ENCODE measurements around the gene OTOF. TPM values are rescaled to one million over a fixed set of nuclear protein-coding genes. Genes with fewer than 3 reads are reported as not detected.
A peak's percentile ranks its signal among the peaks of the same experiment; 100 is the strongest.

Gene OTOF
- total and polyA plus RNA-seq, 2 experiments from 2014 or later = 0.10 to 0.33 TPM

- Histone ChIP-seq H3K4me1 (ENCODE audit: insufficient read depth) (no peaks in the 10 kb centered on the region), H4K20me1 (ENCODE audit: insufficient read depth, poor library complexity, severe bottlenecking) (no peaks in the 10 kb centered on the region), H3K36me3 (replicated peaks; ENCODE audit: insufficient read depth, low read depth) (no peaks in the 10 kb centered on the region), H3K27ac (no peak overlapping the region), H3K9me3 (ENCODE audit: low read depth) (no peaks in the 10 kb centered on the region), H2AFZ (no peak overlapping the region), H3K4me3 (no peak overlapping the region), H3K4me2 (no peak overlapping the region), H3K79me2 (no peaks in the 10 kb centered on the region), H3K27me3 (no peaks in the 10 kb centered on the region), H3K9me2 (replicated peaks; ENCODE audit: insufficient read depth) (no peaks in the 10 kb centered on the region)
- WGBS (ENCODE audit: low lambda C conversion rate, missing lambda C conversion rate) = 94% methylated on average over 7 of the region's 7 CpGs
- DNase-seq (ENCODE audit: low spot score) = no peak
- no peak for TF ChIP-seq EZH2phosphoT487 (IDR thresholded peaks at IDR 0.05; ENCODE audit: low read depth, severe bottlenecking, unreplicated experiment)
- TF ChIP-seq EZH2 (IDR thresholded peaks at IDR 0.05; ENCODE audit: borderline replicate concordance) = no peak
- TF ChIP-seq CTCF (IDR thresholded peaks at IDR 0.05; ENCODE audit: poor library complexity) = no peak
Observed at GRCh38 chr2:26444236-26444635, 33.7 kb downstream of the OTOF start.

GRCh38 chr2:26442707-26443106 lies 35.2 kb downstream of the OTOF start:
- H3K9me2 ChIP-seq (replicated peaks; ENCODE audit: insufficient read depth) = no peaks in the 10 kb centered on the region
- DNase-seq (ENCODE audit: low spot score) = no peak
- H2AFZ ChIP-seq = no peak overlapping the region
- no peaks in the 10 kb centered on the region for H3K36me3 ChIP-seq (replicated peaks; ENCODE audit: insufficient read depth, low read depth)
- H3K27me3 ChIP-seq = no peaks in the 10 kb centered on the region
- peak overlapping the region; percentile 50 for H3K27ac ChIP-seq
- H4K20me1 ChIP-seq (ENCODE audit: insufficient read depth, poor library complexity, severe bottlenecking) = no peaks in the 10 kb centered on the region
- no peaks in the 10 kb centered on the region for H3K4me1 ChIP-seq (ENCODE audit: insufficient read depth)
- H3K4me3 ChIP-seq = no peak overlapping the region
- H3K9me3 ChIP-seq (ENCODE audit: low read depth) = no peaks in the 10 kb centered on the region
- H3K4me2 ChIP-seq = no peak overlapping the region
- WGBS (ENCODE audit: low lambda C conversion rate, missing lambda C conversion rate) = 59% methylated on average over 3 of the region's 3 CpGs
- no peak for TF ChIP-seq EZH2phosphoT487 (IDR thresholded peaks at IDR 0.05; ENCODE audit: low read depth, severe bottlenecking, unreplicated experiment)
- TF ChIP-seq EZH2 (IDR thresholded peaks at IDR 0.05; ENCODE audit: borderline replicate concordance) = no peak
- TF ChIP-seq CTCF (IDR thresholded peaks at IDR 0.05; ENCODE audit: poor library complexity) = no peak
- no peaks in the 10 kb centered on the region for H3K79me2 ChIP-seq

GRCh38 chr2:26442301-26442700 lies 35.6 kb downstream of the OTOF start:
- no peak overlapping the region for H2AFZ ChIP-seq
- H3K27ac ChIP-seq = peak overlapping the region; percentile 50
- DNase-seq (ENCODE audit: low spot score) = no peak
- no peak for TF ChIP-seq CTCF (IDR thresholded peaks at IDR 0.05; ENCODE audit: poor library complexity)
- TF ChIP-seq EZH2phosphoT487 (IDR thresholded peaks at IDR 0.05; ENCODE audit: low read depth, severe bottlenecking, unreplicated experiment) = no peak
- TF ChIP-seq EZH2 (IDR thresholded peaks at IDR 0.05; ENCODE audit: borderline replicate concordance) = no peak
- no peak overlapping the region for H3K4me3 ChIP-seq
- no peaks in the 10 kb centered on the region for H3K79me2 ChIP-seq
- no peaks in the 10 kb centered on the region for H3K9me2 ChIP-seq (replicated peaks; ENCODE audit: insufficient read depth)
- H4K20me1 ChIP-seq (ENCODE audit: insufficient read depth, poor library complexity, severe bottlenecking) = no peaks in the 10 kb centered on the region
- H3K36me3 ChIP-seq (replicated peaks; ENCODE audit: insufficient read depth, low read depth) = no peaks in the 10 kb centered on the region
- H3K4me1 ChIP-seq (ENCODE audit: insufficient read depth) = no peaks in the 10 kb centered on the region
- H3K9me3 ChIP-seq (ENCODE audit: low read depth) = no peaks in the 10 kb centered on the region
- no peak overlapping the region for H3K4me2 ChIP-seq
- H3K27me3 ChIP-seq = no peaks in the 10 kb centered on the region
- 88% methylated on average over 2 of the region's 2 CpGs for WGBS (ENCODE audit: low lambda C conversion rate, missing lambda C conversion rate)

GRCh38 chr2:26438926-26439325 lies 39.0 kb downstream of the OTOF start:
- Histone ChIP-seq H3K9me3 (ENCODE audit: low read depth) (no peaks in the 10 kb centered on the region), H3K36me3 (replicated peaks; ENCODE audit: insufficient read depth, low read depth) (no peaks in the 10 kb centered on the region), H3K4me3 (no peak overlapping the region), H3K27ac (no peak overlapping the region), H4K20me1 (ENCODE audit: insufficient read depth, poor library complexity, severe bottlenecking) (no peaks in the 10 kb centered on the region), H3K4me1 (ENCODE audit: insufficient read depth) (no peaks in the 10 kb centered on the region), H3K4me2 (no peak overlapping the region), H3K9me2 (replicated peaks; ENCODE audit: insufficient read depth) (no peaks in the 10 kb centered on the region), H3K27me3 (no peaks in the 10 kb centered on the region), H3K79me2 (no peaks in the 10 kb centered on the region), H2AFZ (no peak overlapping the region)
- no peak for DNase-seq (ENCODE audit: low spot score)
- TF ChIP-seq EZH2 (IDR thresholded peaks at IDR 0.05; ENCODE audit: borderline replicate concordance) (no peak), EZH2phosphoT487 (IDR thresholded peaks at IDR 0.05; ENCODE audit: low read depth, severe bottlenecking, unreplicated experiment) (no peak), CTCF (IDR thresholded peaks at IDR 0.05; ENCODE audit: poor library complexity) (no peak)
- 59% methylated on average over 5 of the region's 5 CpGs for WGBS (ENCODE audit: low lambda C conversion rate, missing lambda C conversion rate)
